Upper lobe of left lung (tissue), 4 donors: ENCODE data around the gene SLC6A19.

ENCODE experiments used
- POLR2A ChIP-seq, 4 donors: fragments of 450-650 bp; IDR thresholded peaks; one replicate each; pipeline ENCODE4 v1.5.1; 2016 to 2017; ENCODE audit warnings: antibody characterized with exemption in 4 of 4, mild to moderate bottlenecking in 2 of 4
- POLR2AphosphoS5 ChIP-seq, 2 donors: sonication (generic); formaldehyde crosslinking; IDR thresholded peaks; one replicate each; pipeline ENCODE4 v1.5.1; 2017; ENCODE audit warnings: antibody characterized with exemption in 2 of 2
- TF ChIP-seq, protein P1 (sequence below), 6 experiments: fragments of 450-650 bp in 4 of 6; fragments of 200-600 bp in 2 of 6; sonication (generic) in 2 of 6; IDR thresholded peaks; one replicate each; pipeline ENCODE4 v1.5.1; 2016 to 2019; ENCODE audit warnings: antibody characterized with exemption in 6 of 6

DNA sequence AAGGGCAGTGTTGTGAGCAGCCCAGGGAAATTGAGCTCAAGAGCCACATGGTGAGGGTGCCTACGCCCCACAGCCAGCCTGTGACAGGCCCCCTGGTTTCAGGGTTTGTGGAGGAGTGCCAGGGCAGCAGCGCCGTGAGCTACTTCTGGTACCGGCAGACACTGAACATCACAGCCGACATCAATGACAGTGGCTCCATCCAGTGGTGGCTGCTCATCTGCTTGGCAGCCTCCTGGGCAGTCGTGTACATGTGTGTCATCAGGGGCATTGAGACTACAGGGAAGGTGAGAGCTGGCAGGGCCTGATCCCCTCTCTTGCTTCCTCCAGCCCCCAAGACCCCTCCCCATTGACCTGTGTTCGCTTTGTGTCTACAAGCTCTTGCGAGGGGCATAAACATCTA is 34.0 kb downstream of the SLC6A19 start:
- TF ChIP-seq, protein P1, sequence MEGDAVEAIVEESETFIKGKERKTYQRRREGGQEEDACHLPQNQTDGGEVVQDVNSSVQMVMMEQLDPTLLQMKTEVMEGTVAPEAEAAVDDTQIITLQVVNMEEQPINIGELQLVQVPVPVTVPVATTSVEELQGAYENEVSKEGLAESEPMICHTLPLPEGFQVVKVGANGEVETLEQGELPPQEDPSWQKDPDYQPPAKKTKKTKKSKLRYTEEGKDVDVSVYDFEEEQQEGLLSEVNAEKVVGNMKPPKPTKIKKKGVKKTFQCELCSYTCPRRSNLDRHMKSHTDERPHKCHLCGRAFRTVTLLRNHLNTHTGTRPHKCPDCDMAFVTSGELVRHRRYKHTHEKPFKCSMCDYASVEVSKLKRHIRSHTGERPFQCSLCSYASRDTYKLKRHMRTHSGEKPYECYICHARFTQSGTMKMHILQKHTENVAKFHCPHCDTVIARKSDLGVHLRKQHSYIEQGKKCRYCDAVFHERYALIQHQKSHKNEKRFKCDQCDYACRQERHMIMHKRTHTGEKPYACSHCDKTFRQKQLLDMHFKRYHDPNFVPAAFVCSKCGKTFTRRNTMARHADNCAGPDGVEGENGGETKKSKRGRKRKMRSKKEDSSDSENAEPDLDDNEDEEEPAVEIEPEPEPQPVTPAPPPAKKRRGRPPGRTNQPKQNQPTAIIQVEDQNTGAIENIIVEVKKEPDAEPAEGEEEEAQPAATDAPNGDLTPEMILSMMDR (IDR thresholded peaks at IDR 0.05) = no peak
- TF ChIP-seq POLR2A (IDR thresholded peaks at IDR 0.05) (no peak), POLR2AphosphoS5 (IDR thresholded peaks at IDR 0.05) (no peak)
